Lung microvascular endothelial cell (primary cell): ENCODE results near the gene CCNY. TPM values are rescaled to one million over a fixed set of nuclear protein-coding genes. Genes with fewer than 3 reads are reported as not detected.

Experiments used
- DNase-seq, 2 donors: peaks; one replicate each; pipeline versions ENCODE4 v3.0.0 to v3.0.0-alpha.2; 2010; ENCODE audit warnings: low read depth in 2 of 2
- total RNA-seq: library from RNA; depleted of rRNA; stranded (reverse); fragments of >200 nt; gene quantifications from 2 replicates; pipeline ENCODE4 v1.2.1, GENCODE V29; 2014

CCNY gene
- total RNA-seq, 1 donor from 2014 or later, result 104 TPM

DNA sequence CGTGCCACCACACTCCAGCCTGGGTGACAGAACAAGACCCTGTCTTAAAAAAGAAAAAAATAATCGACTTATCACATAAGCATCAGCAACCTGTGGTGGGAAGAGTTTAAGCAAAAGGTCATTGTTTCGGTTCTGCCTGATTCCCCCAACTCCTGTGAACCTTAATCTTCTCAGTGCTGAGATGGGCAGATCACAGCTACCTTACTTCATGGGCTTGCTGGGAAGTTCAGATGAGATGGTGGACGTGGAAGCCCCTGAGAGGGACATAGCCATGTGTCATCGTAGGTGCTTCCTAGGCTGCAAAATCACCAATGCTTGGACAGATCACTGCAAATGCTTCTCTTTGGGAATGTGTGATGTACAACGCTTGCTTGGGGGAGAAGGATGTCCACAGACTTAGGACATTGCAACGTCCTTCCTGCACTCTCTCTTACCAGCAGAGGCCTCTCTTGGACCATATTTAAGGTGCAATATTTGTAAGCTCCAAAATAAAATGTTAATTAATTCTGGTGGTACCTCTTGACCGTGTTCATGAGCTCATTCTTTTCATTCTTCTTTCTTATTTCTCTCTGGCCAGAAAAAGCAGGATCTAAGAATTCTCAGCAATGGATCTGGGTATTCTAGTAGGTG is 277.4 kb downstream of the CCNY start:
- DNase-seq, result peak; percentile 58 to 68

DNA sequence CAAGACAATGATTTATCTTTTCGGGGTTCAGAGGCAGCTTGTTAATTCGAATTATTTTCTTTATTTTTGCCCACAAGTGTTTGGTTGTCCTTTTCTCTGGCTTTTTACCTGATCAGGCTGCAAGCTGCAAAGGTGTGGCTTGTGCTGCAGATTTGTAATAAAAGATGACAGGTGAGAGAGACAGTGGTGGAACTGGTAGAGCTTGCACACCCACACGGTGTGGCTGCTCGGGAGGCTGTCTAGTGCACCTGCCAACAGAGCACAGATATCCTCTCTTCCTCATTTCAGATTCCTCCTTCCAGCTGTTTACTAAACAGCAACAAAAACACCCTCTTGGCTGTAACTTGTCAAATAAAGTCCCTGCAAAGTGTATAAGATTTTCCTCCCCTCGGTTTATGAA is 278.0 kb downstream of the CCNY start:
- DNase-seq, result no peak

Other genes with a start within 250 kb of the CCNY start
- 20.0 TPM in 2 replicates for gene CUL2, start 246.2 kb upstream of the CCNY start, total RNA-seq
- gene CREM, start 209.7 kb upstream of the CCNY start, total RNA-seq, result 64.7 and 78.4 TPM in 2 replicates